AML-193 (cell line): ENCODE measurements around the gene FREY1.

Experiments
- DNase-seq, 2 experiments: peaks; one replicate each; lab custom pipeline; 2025; lab: John Stamatoyannopoulos, UW

FREY1 gene

GRCh38 chr11:45928535-45929215 lies 21.6 kb upstream of the FREY1 start:
- DNase-seq: no peak

DNA sequence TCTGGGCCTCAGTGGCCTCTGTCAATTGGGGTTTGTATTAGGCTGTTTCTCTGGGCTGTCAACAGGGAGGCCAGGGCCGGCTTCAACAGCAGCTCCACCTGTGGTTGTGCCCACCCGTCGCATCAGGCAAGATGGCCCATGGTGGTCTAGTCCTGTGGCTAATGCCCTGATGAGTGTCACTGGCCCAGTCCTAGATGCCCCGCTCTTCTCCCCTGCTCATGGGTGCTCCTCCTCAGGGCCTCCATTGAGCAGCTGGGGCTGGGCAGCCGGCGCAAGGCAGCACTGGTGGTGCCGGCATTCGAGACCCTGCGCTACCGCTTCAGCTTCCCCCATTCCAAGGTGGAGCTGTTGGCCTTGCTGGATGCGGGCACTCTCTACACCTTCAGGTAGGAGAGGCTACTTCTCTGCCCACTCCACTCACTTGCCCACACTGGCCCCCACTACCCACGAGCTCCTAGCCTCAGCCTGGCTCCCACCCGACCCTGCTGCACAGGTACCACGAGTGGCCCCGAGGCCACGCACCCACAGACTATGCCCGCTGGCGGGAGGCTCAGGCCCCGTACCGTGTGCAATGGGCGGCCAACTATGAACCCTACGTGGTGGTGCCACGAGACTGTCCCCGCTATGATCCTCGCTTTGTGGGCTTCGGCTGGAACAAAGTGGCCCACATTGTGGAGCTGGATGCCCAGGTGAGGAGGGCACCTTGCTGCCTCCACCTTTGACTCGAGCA lies 20.8 kb upstream of the FREY1 start:
- no peak for DNase-seq

DNA sequence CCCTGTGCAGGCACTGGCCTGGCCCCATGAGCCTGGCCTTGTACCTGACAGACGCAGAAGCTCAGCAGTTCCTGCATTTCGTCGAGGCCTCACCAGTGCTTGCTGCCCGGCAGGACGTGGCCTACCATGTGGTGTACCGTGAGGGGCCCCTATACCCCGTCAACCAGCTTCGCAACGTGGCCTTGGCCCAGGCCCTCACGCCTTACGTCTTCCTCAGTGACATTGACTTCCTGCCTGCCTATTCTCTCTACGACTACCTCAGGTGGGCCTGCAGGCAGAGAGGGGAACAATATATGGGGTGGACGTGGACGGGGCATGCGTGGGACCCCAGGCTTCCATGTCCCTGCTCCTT lies 20.2 kb upstream of the FREY1 start:
- no peak for DNase-seq

GRCh38 chr11:45926536-45927331 lies 19.7 kb upstream of the FREY1 start:
- DNase-seq: no peak

GRCh38 chr11:45926001-45926401 lies 18.9 kb upstream of the FREY1 start:
- no peak for DNase-seq

DNA sequence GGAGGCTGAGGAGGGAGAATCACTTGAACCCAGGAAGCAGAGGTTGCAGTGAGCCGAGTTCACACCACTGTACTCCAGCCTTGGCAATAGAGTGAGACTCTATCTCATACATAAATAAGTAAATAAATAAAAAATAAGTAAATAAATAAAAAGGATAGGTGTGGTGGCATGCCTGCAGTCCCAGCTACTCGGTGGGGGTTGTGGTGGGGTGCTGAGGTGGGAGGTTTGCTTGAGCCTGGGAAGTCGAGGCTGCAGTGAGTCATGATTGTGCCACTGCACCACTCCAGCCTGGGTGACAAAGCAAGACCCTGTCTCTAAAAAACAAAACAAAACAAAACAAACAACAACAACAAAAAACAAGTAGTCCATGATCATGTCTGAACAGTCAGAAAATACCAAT lies 18.5 kb upstream of the FREY1 start:
- no peak for DNase-seq

DNA sequence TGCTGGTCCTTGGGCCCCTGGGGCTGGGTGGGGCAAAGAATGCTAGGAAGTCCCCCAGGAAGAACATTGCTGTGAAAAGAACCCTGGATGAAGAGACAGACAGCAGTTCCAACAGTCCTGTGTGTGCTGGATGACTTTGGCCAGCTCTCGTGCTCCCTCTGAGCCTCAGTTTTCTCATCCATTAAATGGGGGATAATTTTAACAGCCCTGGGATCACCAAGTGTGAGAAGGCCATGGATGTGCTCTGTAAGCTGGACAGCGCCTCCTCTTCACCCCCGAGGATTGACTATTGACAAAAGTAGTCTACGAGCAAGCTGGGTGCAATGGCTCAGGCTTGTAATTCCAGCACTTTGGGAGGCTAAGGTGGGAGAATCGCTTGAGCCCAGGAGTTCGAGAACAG lies 17.9 kb upstream of the FREY1 start:
- DNase-seq: no peak

DNA sequence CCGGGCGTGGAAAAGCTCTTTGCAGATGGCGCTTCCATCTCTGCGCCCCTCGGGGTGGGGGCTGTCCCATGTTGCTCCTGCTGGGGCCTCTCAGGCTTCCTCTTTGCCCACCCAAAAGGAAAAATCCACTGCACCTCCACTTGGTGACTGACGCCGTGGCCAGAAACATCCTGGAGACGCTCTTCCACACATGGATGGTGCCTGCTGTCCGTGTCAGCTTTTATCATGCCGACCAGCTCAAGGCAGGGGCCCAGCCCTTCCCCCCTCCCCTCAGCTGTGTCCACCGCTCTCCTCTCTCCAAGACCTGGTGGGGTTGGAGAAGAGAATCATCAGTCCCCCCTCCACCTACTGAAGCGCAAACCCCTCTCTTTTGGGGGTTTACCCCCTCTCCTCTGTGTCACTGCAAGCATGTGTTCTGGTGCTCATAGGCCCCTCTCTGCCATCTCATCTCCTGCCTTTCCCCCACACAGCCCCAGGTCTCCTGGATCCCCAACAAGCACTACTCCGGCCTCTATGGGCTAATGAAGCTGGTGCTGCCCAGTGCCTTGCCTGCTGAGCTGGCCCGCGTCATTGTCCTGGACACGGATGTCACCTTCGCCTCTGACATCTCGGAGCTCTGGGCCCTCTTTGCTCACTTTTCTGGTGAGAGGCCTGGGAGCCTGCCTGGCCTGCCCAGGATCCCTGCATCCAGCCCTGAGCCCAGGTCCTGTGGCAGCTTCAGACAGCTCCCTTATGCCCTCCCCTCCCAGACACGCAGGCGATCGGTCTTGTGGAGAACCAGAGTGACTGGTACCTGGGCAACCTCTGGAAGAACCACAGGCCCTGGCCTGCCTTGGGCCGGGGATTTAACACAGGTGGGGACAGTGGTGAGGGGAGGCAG lies 17.2 kb upstream of the FREY1 start:
- no peak for DNase-seq

- no peak for DNase-seq
Observed at GRCh38 chr11:45922425-45923082, 15.5 kb upstream of the FREY1 start, which contains the start of gene LARGE2. TSS of gene LARGE2 (plus strand) at chr11:45922656. CDS start at chr11:45922883, 227 bp downstream.

DNA sequence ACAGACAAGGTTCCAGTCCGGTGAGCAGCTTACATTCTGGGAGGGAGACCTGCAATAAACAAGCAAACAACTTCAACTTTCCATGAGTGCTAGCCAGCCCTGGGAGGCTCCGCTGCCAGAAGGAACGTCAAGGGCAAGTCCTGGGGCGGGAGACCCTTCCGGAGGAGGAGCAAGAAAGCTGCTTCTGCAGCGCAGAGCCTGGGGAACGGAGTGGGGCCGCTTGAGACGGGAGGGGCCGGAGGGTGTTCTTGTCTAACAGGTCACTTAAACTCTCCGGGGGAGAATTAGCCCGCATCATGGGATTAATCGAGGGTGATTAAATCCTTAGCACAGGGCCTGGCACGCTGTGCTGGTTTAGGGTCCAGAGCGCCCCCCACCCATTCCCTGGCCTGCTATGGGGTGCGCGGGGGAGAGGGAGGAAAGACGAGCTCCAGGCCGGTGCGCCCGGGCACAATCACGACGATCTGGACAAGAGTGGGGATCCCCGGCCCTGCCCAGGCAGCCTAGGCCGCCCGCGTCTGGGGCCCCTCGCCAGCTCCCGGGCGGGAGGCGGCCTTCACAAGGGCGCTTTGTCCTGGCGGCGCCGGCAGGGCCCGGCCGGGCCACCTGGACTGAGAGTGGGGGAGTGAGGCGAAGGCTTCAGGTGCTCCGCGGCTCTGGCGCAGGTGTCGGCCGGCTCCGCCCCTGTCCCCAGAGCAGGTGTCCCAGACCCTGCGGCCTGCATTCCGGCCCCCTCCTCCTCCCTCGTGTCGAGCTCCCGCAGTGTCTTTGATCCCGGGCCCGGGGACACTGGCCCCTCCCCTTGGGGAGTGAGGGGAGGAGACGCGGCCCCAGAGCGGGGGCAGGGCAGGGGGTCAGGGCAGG lies 14.7 kb upstream of the FREY1 start:
- DNase-seq: no peak

GRCh38 chr11:45920531-45921477 lies 13.7 kb upstream of the FREY1 start:
- DNase-seq: no peak

DNA sequence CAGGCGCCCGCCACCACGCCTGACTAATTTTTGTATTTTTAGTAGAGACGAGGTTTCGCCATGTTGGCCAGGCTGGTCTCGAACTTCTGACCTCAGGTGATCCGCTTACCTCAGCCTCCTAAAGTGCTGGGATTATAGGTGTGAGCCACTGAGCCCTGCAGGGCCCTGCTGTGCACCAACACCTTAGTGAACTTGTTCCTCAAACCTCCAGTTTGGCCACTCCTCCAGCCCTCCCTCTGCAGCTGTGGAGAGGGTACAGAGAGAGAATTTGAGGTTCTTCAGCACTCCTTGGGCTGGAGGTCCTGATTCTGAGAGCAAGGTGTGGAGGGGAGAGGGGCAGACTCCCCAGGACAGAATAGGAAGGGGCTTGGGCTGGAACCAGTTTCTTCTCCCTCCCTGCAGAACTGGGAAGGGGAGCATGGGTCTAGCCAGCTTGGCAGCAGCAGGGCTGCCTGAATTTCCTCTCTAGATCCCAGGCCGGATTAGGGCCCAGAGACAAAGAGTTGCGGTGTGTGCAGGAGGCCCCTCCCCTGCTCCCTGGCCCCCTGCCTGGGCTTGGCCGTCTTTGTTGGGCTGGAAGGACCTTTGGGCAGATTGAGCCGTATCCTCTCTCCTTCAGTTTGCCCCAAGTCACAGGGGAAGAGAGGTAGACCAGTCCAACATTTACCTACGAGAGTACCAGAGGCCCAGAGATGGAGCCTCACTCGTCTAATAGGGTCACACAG lies 12.9 kb upstream of the FREY1 start:
- DNase-seq: no peak

- no peak for DNase-seq
Observed at GRCh38 chr11:45918962-45919675, 12.0 kb upstream of the FREY1 start.

DNA sequence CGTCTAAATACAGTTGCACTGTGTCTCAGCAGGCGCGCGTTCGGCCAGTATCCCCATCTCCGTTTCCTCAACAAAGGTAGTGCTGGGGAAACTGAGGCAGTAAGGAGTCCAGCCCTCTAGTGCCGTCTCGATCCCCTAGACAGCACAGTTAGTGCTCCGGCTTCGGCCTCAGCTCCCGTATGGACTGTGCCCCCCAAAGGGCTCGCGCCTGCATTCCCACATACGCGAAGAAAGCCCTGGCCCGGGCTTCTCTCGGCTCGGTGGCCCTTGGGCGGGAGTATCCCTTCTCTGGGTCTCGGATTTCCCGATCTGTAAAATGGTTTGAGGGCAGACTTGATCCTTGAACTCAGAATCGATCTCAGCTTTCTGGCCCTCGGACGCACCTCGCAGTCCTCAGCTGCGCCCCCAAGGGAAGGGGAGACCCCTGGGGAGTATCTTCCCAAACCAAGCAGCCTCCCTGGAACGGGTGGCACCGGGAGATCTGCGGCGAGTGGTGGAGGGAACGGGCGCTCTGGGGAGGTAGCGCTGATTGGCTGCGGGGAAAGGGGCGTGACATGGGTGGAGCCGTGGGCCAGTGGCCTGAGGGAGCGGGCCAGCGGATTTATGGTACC lies 11.4 kb upstream of the FREY1 start:
- DNase-seq: peak; percentile 46 to 59

DNA sequence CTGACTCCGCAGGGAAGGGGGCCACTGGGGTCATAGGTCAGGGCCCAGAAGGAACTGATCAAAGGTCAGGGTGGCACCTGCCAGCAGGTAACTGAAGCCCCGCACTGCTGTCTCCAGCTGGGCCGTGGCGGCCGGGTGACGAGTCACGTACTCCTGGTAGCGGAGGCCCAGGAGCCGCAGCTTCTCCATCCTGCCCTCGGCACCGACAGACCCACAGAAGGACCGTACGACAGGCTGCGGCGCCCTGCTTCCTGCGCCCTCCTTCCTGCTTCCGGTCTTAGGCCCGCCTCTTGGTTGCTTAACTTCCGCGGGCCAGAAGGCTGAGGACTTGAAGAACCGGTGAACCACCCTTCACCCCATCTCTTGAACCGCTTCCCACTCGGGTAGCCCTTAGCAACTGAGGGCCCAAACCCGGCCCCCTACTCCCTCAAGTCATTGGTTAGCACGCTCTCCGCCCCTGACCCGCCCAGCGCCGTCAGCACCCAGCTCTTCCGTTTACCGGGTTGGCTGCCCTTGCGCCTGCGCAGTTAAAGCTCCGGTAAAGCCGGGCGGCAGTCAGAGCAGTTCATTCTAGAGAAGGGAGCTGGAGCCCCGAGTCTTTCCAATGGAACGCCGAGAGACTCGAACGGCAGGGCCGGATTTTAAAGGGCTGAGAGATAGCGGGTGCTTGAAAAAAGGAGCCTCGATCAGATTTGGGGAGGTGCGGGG lies 10.7 kb upstream of the FREY1 start, which contains the start of gene PEX16:
TSS of gene PEX16 (minus strand) at position 255 of the 708 bp plus-strand sequence. CDS start at position 189, 66 bp downstream.
- peak; percentile 95 to 96 for DNase-seq

GRCh38 chr11:45917286-45917622 lies 10.2 kb upstream of the FREY1 start:
- DNase-seq: no peak

DNA sequence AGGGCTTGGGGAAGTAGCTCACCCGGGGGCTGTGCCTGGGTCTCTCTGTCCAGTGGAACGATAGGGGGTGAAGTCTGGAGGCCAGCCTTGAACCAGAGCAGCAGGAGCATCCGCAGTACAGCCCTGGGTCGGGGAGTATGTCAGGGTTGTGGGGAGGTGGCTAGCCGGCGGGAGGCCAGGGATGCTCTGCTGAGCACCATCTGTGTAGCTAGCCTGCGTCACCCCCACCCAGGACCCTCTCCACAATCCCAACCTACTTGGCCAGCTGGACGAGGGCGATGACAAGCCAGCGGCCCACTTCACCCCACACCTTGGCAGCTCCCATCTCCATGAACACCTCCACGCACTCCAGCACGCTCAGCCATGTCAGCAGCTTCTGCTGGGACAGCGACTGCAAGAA lies 8.4 kb upstream of the FREY1 start:
- no peak for DNase-seq
